Stimulated activated CD4-positive, alpha-beta T cell treated with anti-CD3 and anti-CD28 coated beads, TNF-alpha, amount 100 ng/mL, for 48 hours (primary cell): ENCODE measurements around the gene KRTAP10-4.
"Not testable (repeated sequence)": the region's sequence is repeated elsewhere in the genome, so short reads cannot be mapped to it uniquely, and the experiment has no call there.

Source experiments
- DNase-seq, 3 donors: peaks; one replicate each; pipeline ENCODE4 v3.0.0-alpha.2; 2020; ENCODE audit warnings: low read depth in 3 of 3

Gene KRTAP10-4

GRCh38 chr21:44557491-44558328 is 15.8 kb upstream of the KRTAP10-4 start:
- DNase-seq: no peak

- not testable (repeated sequence) for DNase-seq
Measured at GRCh38 chr21:44558329-44558675, 15.2 kb upstream of the KRTAP10-4 start.

- DNase-seq: no peak
Measured at GRCh38 chr21:44558695-44559094, 14.8 kb upstream of the KRTAP10-4 start, which contains the start of gene KRTAP10-3. TSS of gene KRTAP10-3 (minus strand) at chr21:44558795. CDS start at chr21:44558715, 80 bp downstream.

GRCh38 chr21:44564099-44564498 is 9.4 kb upstream of the KRTAP10-4 start:
- DNase-seq: no peak

- no peak for DNase-seq
Measured at GRCh38 chr21:44564886-44565598, 8.5 kb upstream of the KRTAP10-4 start.

GRCh38 chr21:44566403-44566802 is 7.1 kb upstream of the KRTAP10-4 start:
- DNase-seq: no peak

- DNase-seq: no peak
Measured at GRCh38 chr21:44567481-44568171, 5.9 kb upstream of the KRTAP10-4 start.

GRCh38 chr21:44568261-44568660 is 5.3 kb upstream of the KRTAP10-4 start:
- DNase-seq: no peak

GRCh38 chr21:44568667-44569556 is 4.6 kb upstream of the KRTAP10-4 start:
- no peak for DNase-seq

GRCh38 chr21:44569861-44570517 is 3.5 kb upstream of the KRTAP10-4 start:
- no peak for DNase-seq

- DNase-seq: no peak
Measured at GRCh38 chr21:44571296-44571695, 2.2 kb upstream of the KRTAP10-4 start.

- no peak for DNase-seq
Measured at GRCh38 chr21:44571844-44572782, 1.4 kb upstream of the KRTAP10-4 start.

- DNase-seq: no peak
Measured at GRCh38 chr21:44572959-44573583, 458 bp upstream of the KRTAP10-4 start.

- DNase-seq: no peak
Measured at GRCh38 chr21:44574457-44575306, 1.2 kb downstream of the KRTAP10-4 start.

- DNase-seq: no peak
Measured at GRCh38 chr21:44575307-44576024, 1.9 kb downstream of the KRTAP10-4 start.

GRCh38 chr21:44576025-44576420 is 2.5 kb downstream of the KRTAP10-4 start:
- DNase-seq: no peak

GRCh38 chr21:44578371-44579055 is 5.0 kb downstream of the KRTAP10-4 start:
- DNase-seq: no peak
